Mucosa of gallbladder (tissue), 1 donor: ENCODE results near the gene DPP9. TPM values are rescaled to one million over a fixed set of nuclear protein-coding genes. Genes with fewer than 3 reads are reported as not detected.
"Not testable (repeated sequence)": the region's sequence is repeated elsewhere in the genome, so short reads cannot be mapped to it uniquely, and the experiment has no call there.

Experiments used
- DNase-seq: peaks from one replicate; pipeline ENCODE4 v3.0.0-alpha.2; 2020; ENCODE audit warnings: low spot score
- total RNA-seq: library from RNA; stranded (reverse); gene quantifications from one replicate; pipeline ENCODE4 v1.2.1, GENCODE V29; 2021
- donor health status: DM: no; HTN: no; CAD: no.

DPP9 gene
- total RNA-seq, 1 donor from 2014 or later: 62.8 TPM

- no peak for DNase-seq
Measured at GRCh38 chr19:4687396-4687795, 36.2 kb downstream of the DPP9 start.

- no peak for DNase-seq
Measured at GRCh38 chr19:4686700-4687099, 36.9 kb downstream of the DPP9 start.

- no peak for DNase-seq
Measured at GRCh38 chr19:4684312-4685095, 39.1 kb downstream of the DPP9 start.

GRCh38 chr19:4682417-4683200 lies 41.0 kb downstream of the DPP9 start:
- DNase-seq: no peak

- not testable (repeated sequence) for DNase-seq
Measured at GRCh38 chr19:4680021-4680420, 43.6 kb downstream of the DPP9 start.

GRCh38 chr19:4678881-4679790 lies 44.5 kb downstream of the DPP9 start:
- no peak for DNase-seq

GRCh38 chr19:4676955-4677731 lies 46.5 kb downstream of the DPP9 start:
- DNase-seq: no peak

GRCh38 chr19:4675346-4675745 lies 48.3 kb downstream of the DPP9 start:
- DNase-seq: no peak

GRCh38 chr19:4673726-4674125 lies 49.9 kb downstream of the DPP9 start:
- DNase-seq: no peak

- no peak for DNase-seq
Measured at GRCh38 chr19:4673216-4673615, 50.4 kb downstream of the DPP9 start.

- DNase-seq: no peak
Measured at GRCh38 chr19:4671185-4671851, 52.3 kb downstream of the DPP9 start.

GRCh38 chr19:4669723-4670480 lies 53.7 kb downstream of the DPP9 start, which contains the start of gene MYDGF:
TSS of gene MYDGF (minus strand) at chr19:4670342. CDS start at chr19:4670334, 8 bp downstream.
- DNase-seq: peak; percentile 91

GRCh38 chr19:4664642-4665041 lies 59.0 kb downstream of the DPP9 start:
- no peak for DNase-seq

GRCh38 chr19:4662812-4663211 lies 60.8 kb downstream of the DPP9 start:
- DNase-seq: no peak

- no peak for DNase-seq
Measured at GRCh38 chr19:4662020-4662695, 61.5 kb downstream of the DPP9 start.

GRCh38 chr19:4660993-4661392 lies 62.6 kb downstream of the DPP9 start:
- no peak for DNase-seq

GRCh38 chr19:4660181-4660791 lies 63.4 kb downstream of the DPP9 start:
- DNase-seq: no peak

- no peak for DNase-seq
Measured at GRCh38 chr19:4657835-4658234, 65.8 kb downstream of the DPP9 start.

GRCh38 chr19:4657262-4657661 lies 66.4 kb downstream of the DPP9 start:
- DNase-seq: no peak
